Measurements from ENCODE around the gene DTX3. TPM values are rescaled to one million over a fixed set of nuclear protein-coding genes. Genes with fewer than 3 reads are reported as not detected.

The DTX3 gene
- total RNA-seq, 1 experiment from 2014 or later: 0.37 TPM

GRCh38 chr12:57658890-57659289 lies 54.3 kb downstream of the DTX3 start:
- intact Hi-C loops (cut with micrococcal nuclease): no loop called here
- Histone ChIP-seq H4K20me1 (ENCODE audit: insufficient read depth) (no peaks in the 10 kb centered on the region), H3K27me3 (ENCODE audit: insufficient read depth, low read length) (no peaks in the 10 kb centered on the region), H3K4me3 (replicated peaks in 1 of 2; ENCODE audit: low read depth in 1 of 2, low read length in 2 of 2) (no peak overlapping the region), H3K4me2 (ENCODE audit: low read length) (no peak overlapping the region), H3K4me1 (ENCODE audit: control insufficient read depth in 1 of 2, insufficient read depth in 2 of 2, low read length in 2 of 2) (no peaks in the 10 kb centered on the region), H2AFZ (ENCODE audit: low read depth, low read length, poor library complexity, severe bottlenecking) (no peak overlapping the region), H3K36me3 (ENCODE audit: control insufficient read depth in 1 of 2, insufficient read depth in 2 of 2, low read length in 2 of 2) (no peaks in the 10 kb centered on the region), H3K9me3 (ENCODE audit: control insufficient read depth in 1 of 2, insufficient read depth in 1 of 2, low read depth in 1 of 2, low read length in 2 of 2) (peaks cover 3% of the 10 kb centered on the region in 2 experiments; a peak in 1 of 4 replicates), H3K79me2 (ENCODE audit: insufficient read depth, low read length) (no peaks in the 10 kb centered on the region), H3K9ac (ENCODE audit: low read length) (no peak overlapping the region), H3K9me2 (ENCODE audit: insufficient read depth) (no peaks in the 10 kb centered on the region), H3K27ac (ENCODE audit: low read depth, low read length) (no peak overlapping the region)
- no peak for TF ChIP-seq FOSL1 (IDR thresholded peaks at IDR 0.05; ENCODE audit: low read depth)
- TF ChIP-seq CBX3 (IDR thresholded peaks at IDR 0.05; ENCODE audit: low read depth): no peak
- no peak for TF ChIP-seq CEBPB (IDR thresholded peaks at IDR 0.05; ENCODE audit: low read depth)
- no peak for TF ChIP-seq MAX (IDR thresholded peaks at IDR 0.05)
- TF ChIP-seq RAD21 (IDR thresholded peaks at IDR 0.05; ENCODE audit: low read depth): no peak
- no peak for TF ChIP-seq TCF7L2 (IDR thresholded peaks at IDR 0.05; ENCODE audit: borderline replicate concordance, extremely low read depth, insufficient read depth, insufficient read length)
- no peak for TF ChIP-seq ELF1 (IDR thresholded peaks at IDR 0.05; ENCODE audit: borderline replicate concordance, low read depth)
- no peak for TF ChIP-seq SP1 (IDR thresholded peaks at IDR 0.05; ENCODE audit: low read depth)
- no peak for TF ChIP-seq POLR2A (IDR thresholded peaks at IDR 0.05; ENCODE audit: borderline replicate concordance, extremely low read depth, insufficient read depth, insufficient read length)
- TF ChIP-seq JUND (IDR thresholded peaks at IDR 0.05): no peak
- TF ChIP-seq EZH2phosphoT487 (IDR thresholded peaks at IDR 0.05; ENCODE audit: borderline replicate concordance): no peak
- TF ChIP-seq POLR2AphosphoS5 (IDR thresholded peaks at IDR 0.05; ENCODE audit: low read depth, low read length): no peak
- no peak for TF ChIP-seq ATF3 (IDR thresholded peaks at IDR 0.05)
- TF ChIP-seq EZH2 (IDR thresholded peaks at IDR 0.05): no peak
- TF ChIP-seq ZFX (IDR thresholded peaks at IDR 0.05): no peak
- DNase-seq (ENCODE audit: low read depth, low spot score): no peak
- BruUV-seq (replicated peaks): no TSS peak
- ChIA-PET RAD21 (ENCODE audit: low non-redundant PET in 1 of 2, low total read pairs in 2 of 2, uncharacterized antibody in 2 of 2, unreplicated experiment in 2 of 2) (no interaction called here), POLR2A (no interaction called here), CTCF (no interaction called here)
- no peak for ATAC-seq

Other genes starting within 250 kb of the DTX3 start
- gene R3HDM2, start 173.8 kb upstream of the DTX3 start, total RNA-seq (2021; ENCODE audit: unreplicated experiment): 45.4 TPM
- gene INHBC, start 170.0 kb upstream of the DTX3 start, total RNA-seq (2021; ENCODE audit: unreplicated experiment): 0.20 TPM
- gene INHBE, start 149.5 kb upstream of the DTX3 start, total RNA-seq (2021; ENCODE audit: unreplicated experiment): 0.89 TPM
- gene GLI1, start 145.0 kb upstream of the DTX3 start, total RNA-seq (2021; ENCODE audit: unreplicated experiment): 6.4 TPM
- 0.84 TPM for gene ARHGAP9, start 125.0 kb upstream of the DTX3 start, total RNA-seq (2021; ENCODE audit: unreplicated experiment)
- 344 TPM for gene MARS1, start 116.8 kb upstream of the DTX3 start, total RNA-seq (2021; ENCODE audit: unreplicated experiment)
- 84.7 TPM for gene DDIT3, start 84.3 kb upstream of the DTX3 start, total RNA-seq (2021; ENCODE audit: unreplicated experiment)
- gene MBD6, start 82.0 kb upstream of the DTX3 start, total RNA-seq (2021; ENCODE audit: unreplicated experiment): 70.1 TPM
- 95.9 TPM for gene DCTN2, start 57.6 kb upstream of the DTX3 start, total RNA-seq (2021; ENCODE audit: unreplicated experiment)
- 5.2 TPM for gene KIF5A, start 54.8 kb upstream of the DTX3 start, total RNA-seq (2021; ENCODE audit: unreplicated experiment)
- 38.4 TPM for gene PIP4K2C, start 13.6 kb upstream of the DTX3 start, total RNA-seq (2021; ENCODE audit: unreplicated experiment)
- gene ARHGEF25, start 6.6 kb downstream of the DTX3 start, total RNA-seq (2021; ENCODE audit: unreplicated experiment): 3.6 TPM
- gene B4GALNT1, start 28.4 kb downstream of the DTX3 start, total RNA-seq (2021; ENCODE audit: unreplicated experiment): 31.3 TPM
- 98.4 TPM for gene OS9, start 89.3 kb downstream of the DTX3 start, total RNA-seq (2021; ENCODE audit: unreplicated experiment)
- gene AGAP2, start 133.9 kb downstream of the DTX3 start, total RNA-seq (2021; ENCODE audit: unreplicated experiment): 15.8 TPM
- gene TSPAN31, start 140.2 kb downstream of the DTX3 start, total RNA-seq (2021; ENCODE audit: unreplicated experiment): 14.9 TPM
- gene CDK4, start 147.5 kb downstream of the DTX3 start, total RNA-seq (2021; ENCODE audit: unreplicated experiment): 206 TPM
- 21.8 TPM for gene MARCHF9, start 150.3 kb downstream of the DTX3 start, total RNA-seq (2021; ENCODE audit: unreplicated experiment)
- gene CYP27B1, start 162.3 kb downstream of the DTX3 start, total RNA-seq (2021; ENCODE audit: unreplicated experiment): 11.6 TPM
- gene METTL1, start 167.3 kb downstream of the DTX3 start, total RNA-seq (2021; ENCODE audit: unreplicated experiment): 56.6 TPM
- gene EEF1AKMT3, start 167.8 kb downstream of the DTX3 start, total RNA-seq (2021; ENCODE audit: unreplicated experiment): 5.0 TPM
- gene TSFM, start 178.0 kb downstream of the DTX3 start, total RNA-seq (2021; ENCODE audit: unreplicated experiment): 53.2 TPM
- 1.1 TPM for gene AVIL, start 213.9 kb downstream of the DTX3 start, total RNA-seq (2021; ENCODE audit: unreplicated experiment)
- gene CTDSP2, start 241.9 kb downstream of the DTX3 start, total RNA-seq (2021; ENCODE audit: unreplicated experiment): 82.7 TPM

All from HCT116 (cell line).